ENCODE measurements around the gene TRIM43. TPM values are rescaled to one million over a fixed set of nuclear protein-coding genes. Genes with fewer than 3 reads are reported as not detected.
"Not testable (repeated sequence)": the region's sequence is repeated elsewhere in the genome, so short reads cannot be mapped to it uniquely, and the experiment has no call there.

TRIM43 gene
- total and polyA plus RNA-seq, 2 donors (not counting 3 experiments of a cell fraction or from before 2014, with no cell fraction given) = not detected

- H2AFZ ChIP-seq (ENCODE audit: low read depth, low read length); H3K9me3 ChIP-seq (replicated peaks; ENCODE audit: control insufficient read depth, insufficient read depth, low read length); FAIRE-seq; H3K4me2 ChIP-seq (ENCODE audit: insufficient read depth, low read length); H3K27me3 ChIP-seq (ENCODE audit: control insufficient read depth in 2 of 2, insufficient read depth in 2 of 2, low read length in 2 of 2); H3K9ac ChIP-seq (replicated peaks; ENCODE audit: extremely low read depth, insufficient read depth, low read length); POLR2A ChIA-PET; dilution Hi-C loops (cut with MboI; ENCODE audit: extremely low pct_ligation_motif_present, low sequenced_read_pairs); CTCF ChIA-PET; H3K4me3 ChIP-seq (replicated peaks in 1 of 3; ENCODE audit: insufficient read depth in 1 of 3, low read depth in 1 of 3, low read length in 3 of 3); H3K9me1 ChIP-seq (replicated peaks; ENCODE audit: control insufficient read depth, extremely low read depth, insufficient read depth, low read length); H4K20me1 ChIP-seq (replicated peaks; ENCODE audit: control insufficient read depth, extremely low read depth, insufficient read depth, low read length); DNase-seq (ENCODE audit: low read depth, low spot score); H3K36me3 ChIP-seq (ENCODE audit: control insufficient read depth in 2 of 2, extremely low read depth in 1 of 2, insufficient read depth in 2 of 2, low read length in 2 of 2); H3K27ac ChIP-seq (ENCODE audit: insufficient read depth, low read depth, low read length); BruUV-seq (replicated peaks); H3K4me1 ChIP-seq (ENCODE audit: control insufficient read depth, extremely low read depth, insufficient read depth, low read length); H3K79me2 ChIP-seq (ENCODE audit: control insufficient read depth, insufficient read depth, low read length); intact Hi-C loops (cut with micrococcal nuclease): not testable (repeated sequence)
These were observed 48.9 kb downstream of the TRIM43 start for GRCh38 chr2:95640515-95641288.

GRCh38 chr2:95641289-95641575 is 49.4 kb downstream of the TRIM43 start:
- H3K27me3 ChIP-seq (ENCODE audit: control insufficient read depth in 2 of 2, insufficient read depth in 2 of 2, low read length in 2 of 2); H2AFZ ChIP-seq (ENCODE audit: low read depth, low read length); BruUV-seq (replicated peaks); H3K4me3 ChIP-seq (replicated peaks in 1 of 3; ENCODE audit: insufficient read depth in 1 of 3, low read depth in 1 of 3, low read length in 3 of 3); H3K9me3 ChIP-seq (replicated peaks; ENCODE audit: control insufficient read depth, insufficient read depth, low read length); dilution Hi-C loops (cut with MboI; ENCODE audit: extremely low pct_ligation_motif_present, low sequenced_read_pairs); H3K4me2 ChIP-seq (ENCODE audit: insufficient read depth, low read length); H3K4me1 ChIP-seq (ENCODE audit: control insufficient read depth, extremely low read depth, insufficient read depth, low read length); H3K79me2 ChIP-seq (ENCODE audit: control insufficient read depth, insufficient read depth, low read length); intact Hi-C loops (cut with micrococcal nuclease); H3K9me1 ChIP-seq (replicated peaks; ENCODE audit: control insufficient read depth, extremely low read depth, insufficient read depth, low read length); H4K20me1 ChIP-seq (replicated peaks; ENCODE audit: control insufficient read depth, extremely low read depth, insufficient read depth, low read length); H3K27ac ChIP-seq (ENCODE audit: insufficient read depth, low read depth, low read length); FAIRE-seq; H3K9ac ChIP-seq (replicated peaks; ENCODE audit: extremely low read depth, insufficient read depth, low read length); DNase-seq (ENCODE audit: low read depth, low spot score); CTCF ChIA-PET; H3K36me3 ChIP-seq (ENCODE audit: control insufficient read depth in 2 of 2, extremely low read depth in 1 of 2, insufficient read depth in 2 of 2, low read length in 2 of 2); POLR2A ChIA-PET: not testable (repeated sequence)

- CTCF ChIA-PET; DNase-seq (ENCODE audit: low read depth, low spot score); H3K27me3 ChIP-seq (ENCODE audit: control insufficient read depth in 2 of 2, insufficient read depth in 2 of 2, low read length in 2 of 2); POLR2A ChIA-PET; H3K9me1 ChIP-seq (replicated peaks; ENCODE audit: control insufficient read depth, extremely low read depth, insufficient read depth, low read length); H3K9ac ChIP-seq (replicated peaks; ENCODE audit: extremely low read depth, insufficient read depth, low read length); H4K20me1 ChIP-seq (replicated peaks; ENCODE audit: control insufficient read depth, extremely low read depth, insufficient read depth, low read length); H3K4me3 ChIP-seq (replicated peaks in 1 of 3; ENCODE audit: insufficient read depth in 1 of 3, low read depth in 1 of 3, low read length in 3 of 3); H3K79me2 ChIP-seq (ENCODE audit: control insufficient read depth, insufficient read depth, low read length); H3K4me1 ChIP-seq (ENCODE audit: control insufficient read depth, extremely low read depth, insufficient read depth, low read length); H3K4me2 ChIP-seq (ENCODE audit: insufficient read depth, low read length); H3K36me3 ChIP-seq (ENCODE audit: control insufficient read depth in 2 of 2, extremely low read depth in 1 of 2, insufficient read depth in 2 of 2, low read length in 2 of 2); H3K9me3 ChIP-seq (replicated peaks; ENCODE audit: control insufficient read depth, insufficient read depth, low read length); BruUV-seq (replicated peaks); intact Hi-C loops (cut with micrococcal nuclease); H3K27ac ChIP-seq (ENCODE audit: insufficient read depth, low read depth, low read length); dilution Hi-C loops (cut with MboI; ENCODE audit: extremely low pct_ligation_motif_present, low sequenced_read_pairs); H2AFZ ChIP-seq (ENCODE audit: low read depth, low read length); FAIRE-seq: not testable (repeated sequence)
These were observed 50.0 kb downstream of the TRIM43 start for GRCh38 chr2:95641787-95642186.

- H3K4me2 ChIP-seq (ENCODE audit: insufficient read depth, low read length); H3K36me3 ChIP-seq (ENCODE audit: control insufficient read depth in 2 of 2, extremely low read depth in 1 of 2, insufficient read depth in 2 of 2, low read length in 2 of 2); H3K27me3 ChIP-seq (ENCODE audit: control insufficient read depth in 2 of 2, insufficient read depth in 2 of 2, low read length in 2 of 2); dilution Hi-C loops (cut with MboI; ENCODE audit: extremely low pct_ligation_motif_present, low sequenced_read_pairs); BruUV-seq (replicated peaks); H3K9ac ChIP-seq (replicated peaks; ENCODE audit: extremely low read depth, insufficient read depth, low read length); intact Hi-C loops (cut with micrococcal nuclease); H3K79me2 ChIP-seq (ENCODE audit: control insufficient read depth, insufficient read depth, low read length); DNase-seq (ENCODE audit: low read depth, low spot score); H3K27ac ChIP-seq (ENCODE audit: insufficient read depth, low read depth, low read length); H3K9me3 ChIP-seq (replicated peaks; ENCODE audit: control insufficient read depth, insufficient read depth, low read length); H2AFZ ChIP-seq (ENCODE audit: low read depth, low read length); H3K9me1 ChIP-seq (replicated peaks; ENCODE audit: control insufficient read depth, extremely low read depth, insufficient read depth, low read length); H4K20me1 ChIP-seq (replicated peaks; ENCODE audit: control insufficient read depth, extremely low read depth, insufficient read depth, low read length); H3K4me3 ChIP-seq (replicated peaks in 1 of 3; ENCODE audit: insufficient read depth in 1 of 3, low read depth in 1 of 3, low read length in 3 of 3); CTCF ChIA-PET; H3K4me1 ChIP-seq (ENCODE audit: control insufficient read depth, extremely low read depth, insufficient read depth, low read length); POLR2A ChIA-PET; FAIRE-seq: not testable (repeated sequence)
These were observed 50.6 kb downstream of the TRIM43 start for GRCh38 chr2:95642360-95642759.
